Glutamatergic neuron (in vitro differentiated cells): ENCODE data around the gene E4F1. TPM values are rescaled to one million over a fixed set of nuclear protein-coding genes. Genes with fewer than 3 reads are reported as not detected.

Experiments
- DNase-seq: peaks from one replicate; pipeline ENCODE4 v3.0.0; 2022
- H3K27ac Mint-ChIP-seq: one replicate; pipeline ENCODE4 v1.8.0; 2020; ENCODE audit warnings: mild to moderate bottlenecking, mixed read lengths, inconsistent platforms; ENCODE audit not compliant: unreplicated experiment
- H3K27me3 Mint-ChIP-seq: one replicate; pipeline ENCODE4 v1.8.0; 2020; ENCODE audit warnings: mild to moderate bottlenecking, moderate library complexity, mixed read lengths, inconsistent platforms; ENCODE audit not compliant: unreplicated experiment
- H3K36me3 Mint-ChIP-seq: one replicate; pipeline ENCODE4 v1.8.0; 2020; ENCODE audit warnings: mild to moderate bottlenecking, mixed read lengths, inconsistent platforms; ENCODE audit not compliant: unreplicated experiment
- H3K4me1 Mint-ChIP-seq: one replicate; pipeline ENCODE4 v1.8.0; 2020; ENCODE audit warnings: mild to moderate bottlenecking, low read depth, mixed read lengths, inconsistent platforms; ENCODE audit not compliant: unreplicated experiment
- H3K4me3 Mint-ChIP-seq: one replicate; pipeline ENCODE4 v1.8.0; 2020; ENCODE audit warnings: mild to moderate bottlenecking, mixed read lengths, inconsistent platforms; ENCODE audit not compliant: unreplicated experiment
- H3K9me3 Mint-ChIP-seq: one replicate; pipeline ENCODE4 v1.8.0; 2020; ENCODE audit warnings: mild to moderate bottlenecking, moderate library complexity, mixed read lengths, inconsistent platforms; ENCODE audit not compliant: unreplicated experiment
- total RNA-seq: library from RNA; stranded (reverse); fragmentation: NEBNext Ultra II Directional; extraction: Animal tissue kit (Norgen Biotek cat#: 25700); gene quantifications from one replicate; pipeline ENCODE4 v1.2.1, GENCODE V29; 2021; ENCODE audit not compliant: unreplicated experiment
- TF ChIP-seq, protein P1 (sequence below): fragments of 200-600 bp; sonication (generic); IDR thresholded peaks from one replicate; pipeline ENCODE4 v1.5.0; 2021; ENCODE audit not compliant: partially characterized antibody, unreplicated experiment

The E4F1 gene
- total RNA-seq, 1 donor from 2014 or later = 53.4 TPM

GRCh38 chr16:2226918-2227317, 3.5 kb downstream of the E4F1 start:
- Mint-ChIP-seq H3K36me3 (no peaks in the 10 kb centered on the region), H3K4me3 (no peak overlapping the region), H3K27me3 (peaks cover 9% of the 10 kb centered on the region), H3K27ac (no peak overlapping the region), H3K4me1 (peaks cover 3% of the 10 kb centered on the region), H3K9me3 (peaks cover 7% of the 10 kb centered on the region)
- TF ChIP-seq, protein P1, sequence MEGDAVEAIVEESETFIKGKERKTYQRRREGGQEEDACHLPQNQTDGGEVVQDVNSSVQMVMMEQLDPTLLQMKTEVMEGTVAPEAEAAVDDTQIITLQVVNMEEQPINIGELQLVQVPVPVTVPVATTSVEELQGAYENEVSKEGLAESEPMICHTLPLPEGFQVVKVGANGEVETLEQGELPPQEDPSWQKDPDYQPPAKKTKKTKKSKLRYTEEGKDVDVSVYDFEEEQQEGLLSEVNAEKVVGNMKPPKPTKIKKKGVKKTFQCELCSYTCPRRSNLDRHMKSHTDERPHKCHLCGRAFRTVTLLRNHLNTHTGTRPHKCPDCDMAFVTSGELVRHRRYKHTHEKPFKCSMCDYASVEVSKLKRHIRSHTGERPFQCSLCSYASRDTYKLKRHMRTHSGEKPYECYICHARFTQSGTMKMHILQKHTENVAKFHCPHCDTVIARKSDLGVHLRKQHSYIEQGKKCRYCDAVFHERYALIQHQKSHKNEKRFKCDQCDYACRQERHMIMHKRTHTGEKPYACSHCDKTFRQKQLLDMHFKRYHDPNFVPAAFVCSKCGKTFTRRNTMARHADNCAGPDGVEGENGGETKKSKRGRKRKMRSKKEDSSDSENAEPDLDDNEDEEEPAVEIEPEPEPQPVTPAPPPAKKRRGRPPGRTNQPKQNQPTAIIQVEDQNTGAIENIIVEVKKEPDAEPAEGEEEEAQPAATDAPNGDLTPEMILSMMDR = no peak
- no peak for DNase-seq

DNA sequence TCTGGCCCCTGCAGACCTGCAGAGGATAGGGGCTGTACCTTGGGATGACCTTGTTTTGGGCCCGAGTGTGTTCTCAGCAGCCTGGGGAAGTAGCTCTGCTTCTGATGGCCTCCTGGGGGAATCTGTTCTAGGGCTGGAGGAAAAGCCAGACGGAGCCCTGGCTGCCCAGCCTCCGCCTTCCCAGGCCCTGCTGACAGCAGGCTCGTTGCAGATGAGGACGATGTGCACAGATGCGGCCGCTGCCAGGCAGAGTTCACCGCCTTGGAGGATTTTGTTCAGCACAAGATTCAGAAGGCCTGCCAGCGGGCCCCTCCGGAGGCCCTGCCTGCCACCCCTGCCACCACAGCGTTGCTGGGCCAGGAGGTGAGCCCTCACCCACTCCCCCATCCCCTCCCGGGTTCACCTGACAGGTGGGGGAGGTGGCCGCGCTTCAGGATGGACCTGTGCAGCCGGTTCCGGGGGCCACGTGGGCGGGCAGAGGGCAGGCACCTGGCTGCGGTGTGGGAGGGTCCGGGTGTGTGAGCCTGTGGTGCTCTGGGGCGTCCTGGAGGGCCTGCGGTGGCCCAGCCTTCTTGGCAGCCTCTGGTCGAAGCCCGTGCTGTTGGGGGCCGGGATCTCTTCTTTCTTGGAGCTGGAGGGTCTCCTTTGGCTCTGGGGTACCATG, 4.9 kb downstream of the E4F1 start:
- peak overlapping the region; percentile 57 for H3K4me3 Mint-ChIP-seq
- H3K27ac Mint-ChIP-seq = peak overlapping the region; percentile 81
- peak; percentile 72 for DNase-seq
- peaks cover 9% of the 10 kb centered on the region for H3K27me3 Mint-ChIP-seq
- peaks cover 7% of the 10 kb centered on the region for H3K9me3 Mint-ChIP-seq
- no peaks in the 10 kb centered on the region for H3K36me3 Mint-ChIP-seq
- H3K4me1 Mint-ChIP-seq = peaks cover 3% of the 10 kb centered on the region
- TF ChIP-seq, protein P1 = no peak

DNA sequence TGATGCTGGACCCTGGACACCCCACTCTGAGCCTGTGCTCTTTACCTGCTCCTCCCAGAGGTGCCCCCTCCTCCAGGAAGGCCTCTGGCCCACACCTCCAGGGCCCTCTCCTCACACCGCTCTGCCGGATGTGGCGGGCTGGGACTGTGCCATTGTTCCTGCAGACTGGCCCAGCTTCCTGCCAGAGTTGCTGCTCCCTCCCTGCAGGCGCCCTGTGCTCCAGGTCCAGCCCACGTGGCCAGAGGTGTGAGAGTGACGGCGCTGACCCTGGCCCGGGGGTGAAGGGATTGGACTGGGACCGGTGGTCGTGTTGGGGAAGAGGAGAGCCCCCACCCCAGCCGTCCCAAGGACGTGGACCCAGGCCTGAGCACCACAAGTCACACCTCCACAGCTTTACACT, 5.7 kb downstream of the E4F1 start:
- TF ChIP-seq, protein P1 = no peak
- Mint-ChIP-seq H3K36me3 (no peaks in the 10 kb centered on the region), H3K4me3 (no peak overlapping the region), H3K27me3 (peaks cover 8% of the 10 kb centered on the region), H3K9me3 (peaks cover 9% of the 10 kb centered on the region), H3K27ac (no peak overlapping the region), H3K4me1 (peaks cover 3% of the 10 kb centered on the region)
- no peak for DNase-seq

DNA sequence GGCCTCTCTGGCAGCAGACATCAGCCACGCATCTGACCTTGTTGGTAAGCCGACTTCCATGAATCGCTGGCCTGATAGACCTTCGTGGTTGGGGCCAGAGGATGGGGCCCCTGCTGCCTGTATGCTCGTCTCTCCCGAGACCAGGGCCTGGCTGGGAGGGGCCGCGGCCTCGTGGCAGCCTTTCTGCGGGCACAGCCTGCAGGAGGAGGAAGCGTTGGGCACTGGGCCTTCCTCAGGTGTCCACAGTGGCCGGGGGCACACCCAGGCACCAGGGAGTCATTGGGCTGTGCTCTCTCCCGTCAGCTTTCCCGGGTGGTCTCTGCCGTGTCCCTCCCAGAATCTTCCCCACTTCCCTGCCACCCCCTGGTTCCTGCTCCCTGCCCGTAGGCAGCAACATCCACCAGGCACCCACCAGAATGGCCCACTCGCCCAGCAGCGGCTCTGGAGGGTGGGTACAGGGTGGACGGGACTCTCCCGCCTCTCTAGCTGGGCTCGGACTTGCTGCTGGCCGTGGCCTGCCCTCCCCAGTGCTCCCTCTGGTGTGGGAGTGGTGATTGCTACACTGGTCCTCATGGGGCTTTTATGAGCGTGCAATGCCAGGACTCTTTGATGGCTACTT, 6.3 kb downstream of the E4F1 start:
- no peak overlapping the region for H3K4me3 Mint-ChIP-seq
- H3K36me3 Mint-ChIP-seq = no peaks in the 10 kb centered on the region
- TF ChIP-seq, protein P1 = no peak
- H3K27me3 Mint-ChIP-seq = peaks cover 5% of the 10 kb centered on the region
- DNase-seq = no peak
- H3K4me1 Mint-ChIP-seq = peaks cover 3% of the 10 kb centered on the region
- peaks cover 6% of the 10 kb centered on the region for H3K9me3 Mint-ChIP-seq
- peak overlapping the region; percentile 77 for H3K27ac Mint-ChIP-seq

DNA sequence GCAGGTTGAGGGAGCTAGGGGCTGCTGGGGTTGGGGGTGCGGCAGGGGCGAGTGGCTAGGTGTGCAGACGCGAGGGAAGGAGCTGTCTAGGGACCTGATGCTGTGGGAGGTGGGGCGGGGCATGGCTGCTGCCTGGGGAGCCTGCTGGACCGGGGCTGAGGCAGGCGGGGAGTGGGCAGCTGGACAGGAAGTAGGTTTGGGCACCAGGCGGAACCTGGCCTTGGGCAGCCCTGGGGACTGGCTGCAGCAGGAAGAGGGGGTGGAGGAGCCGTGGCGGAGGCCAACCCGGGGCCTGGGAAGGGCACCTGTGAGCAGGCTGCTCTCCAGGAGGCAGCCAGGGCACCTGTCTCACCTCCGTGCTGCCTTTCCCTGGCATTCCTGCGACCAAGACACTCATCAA, 7.0 kb downstream of the E4F1 start:
- H3K4me1 Mint-ChIP-seq = peaks cover 3% of the 10 kb centered on the region
- no peaks in the 10 kb centered on the region for H3K36me3 Mint-ChIP-seq
- H3K4me3 Mint-ChIP-seq = no peak overlapping the region
- H3K9me3 Mint-ChIP-seq = peaks cover 6% of the 10 kb centered on the region
- peak overlapping the region; percentile 77 for H3K27ac Mint-ChIP-seq
- DNase-seq = no peak
- peaks cover 6% of the 10 kb centered on the region for H3K27me3 Mint-ChIP-seq
- TF ChIP-seq, protein P1 = no peak
